ENCODE data around the gene NTRK3.

NTRK3 gene

GRCh38 chr15:88241461-88241860 lies 15.1 kb downstream of the NTRK3 start:
- Histone ChIP-seq H3K36me3 (ENCODE audit: insufficient read depth, low read length) (no peaks in the 10 kb centered on the region), H3K4me1 (ENCODE audit: control insufficient read depth, insufficient read depth, low read length) (peaks cover under 1% of the 10 kb centered on the region), H3K9ac (ENCODE audit: low read depth, low read length) (no peak overlapping the region), H3K4me2 (ENCODE audit: low read length) (no peak overlapping the region), H3K4me3 (ENCODE audit: low read length) (no peak overlapping the region), H3K9me3 (replicated peaks; ENCODE audit: low read length) (no peaks in the 10 kb centered on the region), H3K27me3 (ENCODE audit: control insufficient read depth, insufficient read depth, low read length) (peaks cover 16% of the 10 kb centered on the region)

GRCh38 chr15:88241060-88241459 lies 15.5 kb downstream of the NTRK3 start:
- H3K27me3 ChIP-seq (ENCODE audit: control insufficient read depth, insufficient read depth, low read length) = peaks cover 12% of the 10 kb centered on the region
- H3K4me3 ChIP-seq (ENCODE audit: low read length) = no peak overlapping the region
- H3K9me3 ChIP-seq (replicated peaks; ENCODE audit: low read length) = no peaks in the 10 kb centered on the region
- no peak overlapping the region for H3K9ac ChIP-seq (ENCODE audit: low read depth, low read length)
- H3K4me1 ChIP-seq (ENCODE audit: control insufficient read depth, insufficient read depth, low read length) = no peaks in the 10 kb centered on the region
- H3K36me3 ChIP-seq (ENCODE audit: insufficient read depth, low read length) = no peaks in the 10 kb centered on the region
- no peak overlapping the region for H3K4me2 ChIP-seq (ENCODE audit: low read length)

- Histone ChIP-seq H3K4me2 (ENCODE audit: low read length) (no peak overlapping the region), H3K27me3 (ENCODE audit: control insufficient read depth, insufficient read depth, low read length) (no peaks in the 10 kb centered on the region), H3K9ac (ENCODE audit: low read depth, low read length) (no peak overlapping the region), H3K36me3 (ENCODE audit: insufficient read depth, low read length) (no peaks in the 10 kb centered on the region), H3K4me3 (ENCODE audit: low read length) (no peak overlapping the region), H3K4me1 (ENCODE audit: control insufficient read depth, insufficient read depth, low read length) (no peaks in the 10 kb centered on the region), H3K9me3 (replicated peaks; ENCODE audit: low read length) (no peaks in the 10 kb centered on the region)
Observed at GRCh38 chr15:88239594-88239993, 16.9 kb downstream of the NTRK3 start.

GRCh38 chr15:88238618-88239430 lies 17.7 kb downstream of the NTRK3 start:
- Histone ChIP-seq H3K36me3 (ENCODE audit: insufficient read depth, low read length) (no peaks in the 10 kb centered on the region), H3K4me1 (ENCODE audit: control insufficient read depth, insufficient read depth, low read length) (no peaks in the 10 kb centered on the region), H3K9me3 (replicated peaks; ENCODE audit: low read length) (no peaks in the 10 kb centered on the region), H3K27me3 (ENCODE audit: control insufficient read depth, insufficient read depth, low read length) (no peaks in the 10 kb centered on the region), H3K4me2 (ENCODE audit: low read length) (no peak overlapping the region), H3K9ac (ENCODE audit: low read depth, low read length) (no peak overlapping the region), H3K4me3 (ENCODE audit: low read length) (no peak overlapping the region)

- no peaks in the 10 kb centered on the region for H3K9me3 ChIP-seq (replicated peaks; ENCODE audit: low read length)
- H3K4me1 ChIP-seq (ENCODE audit: control insufficient read depth, insufficient read depth, low read length) = no peaks in the 10 kb centered on the region
- no peaks in the 10 kb centered on the region for H3K36me3 ChIP-seq (ENCODE audit: insufficient read depth, low read length)
- H3K27me3 ChIP-seq (ENCODE audit: control insufficient read depth, insufficient read depth, low read length) = no peaks in the 10 kb centered on the region
- H3K4me2 ChIP-seq (ENCODE audit: low read length) = no peak overlapping the region
- no peak overlapping the region for H3K4me3 ChIP-seq (ENCODE audit: low read length)
- no peak overlapping the region for H3K9ac ChIP-seq (ENCODE audit: low read depth, low read length)
Observed at GRCh38 chr15:88234711-88235110, 21.8 kb downstream of the NTRK3 start.

- no peaks in the 10 kb centered on the region for H3K27me3 ChIP-seq (ENCODE audit: control insufficient read depth, insufficient read depth, low read length)
Observed at GRCh38 chr15:88233921-88234320, 22.6 kb downstream of the NTRK3 start.

GRCh38 chr15:88232771-88233201 lies 23.8 kb downstream of the NTRK3 start:
- no peaks in the 10 kb centered on the region for H3K36me3 ChIP-seq (ENCODE audit: insufficient read depth, low read length)
- no peaks in the 10 kb centered on the region for H3K4me1 ChIP-seq (ENCODE audit: control insufficient read depth, insufficient read depth, low read length)
- no peak overlapping the region for H3K4me2 ChIP-seq (ENCODE audit: low read length)
- H3K27me3 ChIP-seq (ENCODE audit: control insufficient read depth, insufficient read depth, low read length) = no peaks in the 10 kb centered on the region
- no peak overlapping the region for H3K4me3 ChIP-seq (ENCODE audit: low read length)
- H3K9ac ChIP-seq (ENCODE audit: low read depth, low read length) = no peak overlapping the region
- no peaks in the 10 kb centered on the region for H3K9me3 ChIP-seq (replicated peaks; ENCODE audit: low read length)

More at GRCh38 chr15:88233921-88234320, 22.6 kb downstream of the NTRK3 start:
- Histone ChIP-seq H3K9ac (ENCODE audit: low read depth, low read length) (no peak overlapping the region), H3K36me3 (ENCODE audit: insufficient read depth, low read length) (no peaks in the 10 kb centered on the region), H3K4me2 (ENCODE audit: low read length) (no peak overlapping the region), H3K9me3 (replicated peaks; ENCODE audit: low read length) (no peaks in the 10 kb centered on the region), H3K4me3 (ENCODE audit: low read length) (no peak overlapping the region), H3K4me1 (ENCODE audit: control insufficient read depth, insufficient read depth, low read length) (no peaks in the 10 kb centered on the region)

GRCh38 chr15:88231909-88232644 lies 24.5 kb downstream of the NTRK3 start:
- no peaks in the 10 kb centered on the region for H3K4me1 ChIP-seq (ENCODE audit: control insufficient read depth, insufficient read depth, low read length)
- no peaks in the 10 kb centered on the region for H3K36me3 ChIP-seq (ENCODE audit: insufficient read depth, low read length)
- H3K9ac ChIP-seq (ENCODE audit: low read depth, low read length) = no peak overlapping the region

GRCh38 chr15:88230823-88231222 lies 25.7 kb downstream of the NTRK3 start:
- Histone ChIP-seq H3K9ac (ENCODE audit: low read depth, low read length) (no peak overlapping the region), H3K4me1 (ENCODE audit: control insufficient read depth, insufficient read depth, low read length) (no peaks in the 10 kb centered on the region)

More at GRCh38 chr15:88231909-88232644, 24.5 kb downstream of the NTRK3 start:
- Histone ChIP-seq H3K9me3 (replicated peaks; ENCODE audit: low read length) (no peaks in the 10 kb centered on the region), H3K4me2 (ENCODE audit: low read length) (no peak overlapping the region), H3K4me3 (ENCODE audit: low read length) (no peak overlapping the region), H3K27me3 (ENCODE audit: control insufficient read depth, insufficient read depth, low read length) (no peaks in the 10 kb centered on the region)

GRCh38 chr15:88225461-88225860 lies 31.1 kb downstream of the NTRK3 start:
- no peaks in the 10 kb centered on the region for H3K9me3 ChIP-seq (replicated peaks; ENCODE audit: low read length)

More at GRCh38 chr15:88230823-88231222, 25.7 kb downstream of the NTRK3 start:
- Histone ChIP-seq H3K4me2 (ENCODE audit: low read length) (no peak overlapping the region), H3K4me3 (ENCODE audit: low read length) (no peak overlapping the region), H3K9me3 (replicated peaks; ENCODE audit: low read length) (no peaks in the 10 kb centered on the region), H3K27me3 (ENCODE audit: control insufficient read depth, insufficient read depth, low read length) (no peaks in the 10 kb centered on the region), H3K36me3 (ENCODE audit: insufficient read depth, low read length) (no peaks in the 10 kb centered on the region)

GRCh38 chr15:88223084-88223483 lies 33.5 kb downstream of the NTRK3 start:
- H3K36me3 ChIP-seq (ENCODE audit: insufficient read depth, low read length) = no peaks in the 10 kb centered on the region
- H3K4me3 ChIP-seq (ENCODE audit: low read length) = no peak overlapping the region
- no peak overlapping the region for H3K4me2 ChIP-seq (ENCODE audit: low read length)
- H3K27me3 ChIP-seq (ENCODE audit: control insufficient read depth, insufficient read depth, low read length) = peaks cover 10% of the 10 kb centered on the region
- H3K9ac ChIP-seq (ENCODE audit: low read depth, low read length) = no peak overlapping the region
- H3K9me3 ChIP-seq (replicated peaks; ENCODE audit: low read length) = no peaks in the 10 kb centered on the region
- H3K4me1 ChIP-seq (ENCODE audit: control insufficient read depth, insufficient read depth, low read length) = no peaks in the 10 kb centered on the region

More at GRCh38 chr15:88225461-88225860, 31.1 kb downstream of the NTRK3 start:
- Histone ChIP-seq H3K4me2 (ENCODE audit: low read length) (no peak overlapping the region), H3K27me3 (ENCODE audit: control insufficient read depth, insufficient read depth, low read length) (peaks cover 6% of the 10 kb centered on the region), H3K9ac (ENCODE audit: low read depth, low read length) (no peak overlapping the region), H3K4me3 (ENCODE audit: low read length) (no peak overlapping the region), H3K4me1 (ENCODE audit: control insufficient read depth, insufficient read depth, low read length) (no peaks in the 10 kb centered on the region), H3K36me3 (ENCODE audit: insufficient read depth, low read length) (no peaks in the 10 kb centered on the region)

Data from skeletal muscle satellite cell (primary cell).